ENCODE results near the gene IFFO2.

Gene IFFO2

GRCh38 chr1:18927082-18927653 lies 29.3 kb downstream of the IFFO2 start:
- Histone ChIP-seq H2AFZ (ENCODE audit: low read length) (no peak overlapping the region), H3K9me3 (ENCODE audit: insufficient read depth, low read depth, low read length) (no peaks in the 10 kb centered on the region), H3K4me3 (ENCODE audit: low read length, poor library complexity, severe bottlenecking) (peak overlapping the region; percentile 90), H3F3A (ENCODE audit: low read depth) (0 out of 2 replicates have a peak, but pooled peaks cover 14% of the 10 kb centered on the region), H3K4me1 (ENCODE audit: insufficient read depth, low read length, poor library complexity, severe bottlenecking) (peaks cover 68% of the 10 kb centered on the region), H3K9me2 (replicated peaks; ENCODE audit: low read depth, low read length) (no peaks in the 10 kb centered on the region), H3K36me3 (ENCODE audit: insufficient read depth, low read length) (no peaks in the 10 kb centered on the region), H3K9ac (ENCODE audit: low read depth, low read length, poor library complexity, severe bottlenecking) (peak overlapping the region; percentile 100), H3K79me2 (ENCODE audit: insufficient read depth, low read length) (peaks cover 85% of the 10 kb centered on the region), H3K4me2 (ENCODE audit: low read depth, low read length, poor library complexity, severe bottlenecking) (peak overlapping the region; percentile 98), H4K20me1 (ENCODE audit: insufficient read depth, low read length, poor library complexity, severe bottlenecking) (no peaks in the 10 kb centered on the region), H3K27me3 (ENCODE audit: insufficient read depth, low read length, poor library complexity, severe bottlenecking) (no peaks in the 10 kb centered on the region)
- no peak for TF ChIP-seq EZH2phosphoT487 (IDR thresholded peaks at IDR 0.05; ENCODE audit: borderline replicate concordance)
- TF ChIP-seq CTCF (conservative IDR thresholded peaks at IDR 0.05; ENCODE audit: low read length) = no peak

GRCh38 chr1:18926315-18927081 lies 30.0 kb downstream of the IFFO2 start:
- Histone ChIP-seq H4K20me1 (ENCODE audit: insufficient read depth, low read length, poor library complexity, severe bottlenecking) (no peaks in the 10 kb centered on the region), H3K4me2 (ENCODE audit: low read depth, low read length, poor library complexity, severe bottlenecking) (peak overlapping the region; percentile 98), H3K27me3 (ENCODE audit: insufficient read depth, low read length, poor library complexity, severe bottlenecking) (no peaks in the 10 kb centered on the region), H3F3A (ENCODE audit: low read depth) (0 out of 2 replicates have a peak, but pooled peaks cover 14% of the 10 kb centered on the region), H3K4me1 (ENCODE audit: insufficient read depth, low read length, poor library complexity, severe bottlenecking) (peaks cover 69% of the 10 kb centered on the region), H3K9me2 (replicated peaks; ENCODE audit: low read depth, low read length) (no peaks in the 10 kb centered on the region), H3K36me3 (ENCODE audit: insufficient read depth, low read length) (no peaks in the 10 kb centered on the region), H3K79me2 (ENCODE audit: insufficient read depth, low read length) (peaks cover 86% of the 10 kb centered on the region), H3K4me3 (ENCODE audit: low read length, poor library complexity, severe bottlenecking) (peak overlapping the region; percentile 90), H3K9me3 (ENCODE audit: insufficient read depth, low read depth, low read length) (no peaks in the 10 kb centered on the region), H3K9ac (ENCODE audit: low read depth, low read length, poor library complexity, severe bottlenecking) (peak overlapping the region; percentile 100), H2AFZ (ENCODE audit: low read length) (no peak overlapping the region)
- TF ChIP-seq CTCF (conservative IDR thresholded peaks at IDR 0.05; ENCODE audit: low read length) (no peak), EZH2phosphoT487 (IDR thresholded peaks at IDR 0.05; ENCODE audit: borderline replicate concordance) (no peak)

- no peaks in the 10 kb centered on the region for H4K20me1 ChIP-seq (ENCODE audit: insufficient read depth, low read length, poor library complexity, severe bottlenecking)
- H3K9me3 ChIP-seq (ENCODE audit: insufficient read depth, low read depth, low read length) = no peaks in the 10 kb centered on the region
- 0 out of 2 replicates have a peak, but pooled peaks cover 14% of the 10 kb centered on the region for H3F3A ChIP-seq (ENCODE audit: low read depth)
- H3K79me2 ChIP-seq (ENCODE audit: insufficient read depth, low read length) = peaks cover 85% of the 10 kb centered on the region
- H3K4me3 ChIP-seq (ENCODE audit: low read length, poor library complexity, severe bottlenecking) = peak overlapping the region; percentile 57
- H3K4me2 ChIP-seq (ENCODE audit: low read depth, low read length, poor library complexity, severe bottlenecking) = peak overlapping the region; percentile 55
- peak overlapping the region; percentile 54 for H3K9ac ChIP-seq (ENCODE audit: low read depth, low read length, poor library complexity, severe bottlenecking)
- peaks cover 7% of the 10 kb centered on the region; the same call in 1 of the 2 replicates for H3K36me3 ChIP-seq (ENCODE audit: insufficient read depth, low read length)
- H3K4me1 ChIP-seq (ENCODE audit: insufficient read depth, low read length, poor library complexity, severe bottlenecking) = peaks cover 69% of the 10 kb centered on the region
- H3K27me3 ChIP-seq (ENCODE audit: insufficient read depth, low read length, poor library complexity, severe bottlenecking) = no peaks in the 10 kb centered on the region
- H2AFZ ChIP-seq (ENCODE audit: low read length) = no peak overlapping the region
- TF ChIP-seq EZH2phosphoT487 (IDR thresholded peaks at IDR 0.05; ENCODE audit: borderline replicate concordance) (no peak), CTCF (conservative IDR thresholded peaks at IDR 0.05; ENCODE audit: low read length) (no peak)
- H3K9me2 ChIP-seq (replicated peaks; ENCODE audit: low read depth, low read length) = no peaks in the 10 kb centered on the region
Observed at GRCh38 chr1:18925279-18925678, 31.2 kb downstream of the IFFO2 start.

Measured in Loucy (cell line).